Prostate gland (tissue), 2 donors: ENCODE measurements around the gene APBA1. TPM values are rescaled to one million over a fixed set of nuclear protein-coding genes. Genes with fewer than 3 reads are reported as not detected.

Source experiments
- DNase-seq: peaks from one replicate; pipeline ENCODE4 v3.0.0-alpha.2; 2019; ENCODE audit warnings: low spot score
- H3K27ac ChIP-seq, 2 donors: fragments of 200-600 bp; sonication (generic); 2 replicates each; pipeline ENCODE4 v1.5.1; 2017 to 2019
- H3K27me3 ChIP-seq: fragments of 200-600 bp; sonication (generic); replicated peaks from 2 replicates; pipeline ENCODE4 v1.5.1; 2019; ENCODE audit not compliant: insufficient read depth
- H3K36me3 ChIP-seq, 2 donors: fragments of 200-600 bp; sonication (generic); 1 replicate in 1 of 2; 2 replicates in 1 of 2; pipeline versions ENCODE4 v1.5.1 to v1.8.1; 2017 to 2019
- H3K4me1 ChIP-seq: fragments of 200-600 bp; sonication (generic); replicated peaks from 2 replicates; pipeline ENCODE4 v1.5.1; 2019
- H3K4me3 ChIP-seq, 2 donors: fragments of 200-600 bp; sonication (generic); 2 replicates each; pipeline ENCODE4 v1.5.1; 2017 to 2019
- H3K9me3 ChIP-seq: fragments of 200-600 bp; sonication (generic); 2 replicates; pipeline ENCODE4 v1.5.1; 2017
- POLR2A ChIP-seq: fragments of 450-650 bp; IDR thresholded peaks from one replicate; pipeline ENCODE4 v1.6.1; 2016; ENCODE audit warnings: antibody characterized with exemption, mild to moderate bottlenecking
- POLR2AphosphoS5 ChIP-seq: sonication (generic); formaldehyde crosslinking; IDR thresholded peaks from one replicate; pipeline ENCODE4 v1.6.1; 2017; ENCODE audit warnings: antibody characterized with exemption
- WGBS: methylation state at CpG from one replicate; pipeline ENCODE4 v1.1.5; 2018; 5-methylcytosine and 5-hydroxymethylcytosine counted together
- intact Hi-C: fragments of 100-400 bp; cut with DNase I; formaldehyde crosslinking; loops from one replicate; pipeline ENCODE4 v1.14.2; 2022
- total RNA-seq, 2 donors: library from RNA; depleted of rRNA; stranded (reverse); fragments of >200 nt; gene quantifications; one replicate each; pipeline ENCODE4 v1.1.0, GENCODE V29; 2016
- TF ChIP-seq, protein P1 (sequence below), 4 experiments: fragments of 200-600 bp in 2 of 4; fragments of 450-650 bp in 2 of 4; sonication (generic) in 2 of 4; IDR thresholded peaks; 1 replicate in 3 of 4; 2 replicates in 1 of 4; pipeline ENCODE4 v1.5.1; 2016 to 2019; ENCODE audit warnings: antibody characterized with exemption in 4 of 4, mild to moderate bottlenecking in 2 of 4, moderate library complexity in 2 of 4

APBA1 gene
- total RNA-seq, 2 donors from 2014 or later = 2.2 to 7.5 TPM

DNA sequence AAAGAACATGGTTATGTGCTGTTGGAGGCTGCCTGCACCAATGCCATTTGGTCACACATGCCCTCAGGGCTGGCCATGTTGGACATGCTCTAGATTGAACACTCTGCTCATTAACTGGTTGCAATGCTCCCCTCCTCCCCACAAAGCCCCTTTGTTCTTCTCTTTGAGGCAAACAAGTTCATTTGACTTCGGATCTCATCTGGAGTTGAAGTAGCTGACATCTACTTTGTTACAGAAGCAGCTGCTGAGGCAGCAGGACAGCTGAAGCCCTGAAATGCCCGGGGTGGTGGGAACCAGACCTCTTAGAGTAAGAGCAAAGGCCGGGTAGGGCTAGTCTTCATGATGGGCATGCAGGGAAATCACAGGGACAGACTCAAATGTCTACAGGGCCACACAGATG lies 123.5 kb downstream of the APBA1 start:
- no peak for DNase-seq

DNA sequence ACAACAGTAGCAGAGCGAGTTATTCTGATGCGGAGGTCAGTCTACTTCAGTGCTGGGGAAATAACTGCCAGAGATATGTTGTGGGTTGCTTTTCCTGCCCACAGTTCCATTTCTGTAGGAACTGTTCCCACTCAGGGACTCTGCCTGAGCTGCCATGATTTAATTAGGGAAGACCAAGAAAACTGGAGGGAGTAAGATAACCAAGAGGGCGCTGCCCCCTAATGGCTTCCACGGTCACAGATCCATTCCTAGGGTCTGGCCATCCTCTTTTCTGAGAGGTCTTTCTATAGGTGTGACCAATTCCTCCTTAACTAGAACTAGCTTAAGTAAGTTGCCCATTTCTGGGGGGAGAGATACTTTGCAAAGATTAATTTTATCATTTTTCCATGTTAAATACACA lies 125.9 kb downstream of the APBA1 start:
- Histone ChIP-seq H3K27me3 (no peaks in the 10 kb centered on the region), H3K4me1 (no peaks in the 10 kb centered on the region), H3K27ac (no peak overlapping the region), H3K36me3 (no peaks in the 10 kb centered on the region), H3K4me3 (no peak overlapping the region), H3K9me3 (no peaks in the 10 kb centered on the region)
- intact Hi-C loops = loop anchor here (5.0 kb wide), 2 partner anchors 124 to 514 kb away; no protein-coding TSS in a partner anchor
- WGBS = 75% methylated on average over 4 of the region's 4 CpGs
- no peak for TF ChIP-seq POLR2A
- TF ChIP-seq, protein P1, sequence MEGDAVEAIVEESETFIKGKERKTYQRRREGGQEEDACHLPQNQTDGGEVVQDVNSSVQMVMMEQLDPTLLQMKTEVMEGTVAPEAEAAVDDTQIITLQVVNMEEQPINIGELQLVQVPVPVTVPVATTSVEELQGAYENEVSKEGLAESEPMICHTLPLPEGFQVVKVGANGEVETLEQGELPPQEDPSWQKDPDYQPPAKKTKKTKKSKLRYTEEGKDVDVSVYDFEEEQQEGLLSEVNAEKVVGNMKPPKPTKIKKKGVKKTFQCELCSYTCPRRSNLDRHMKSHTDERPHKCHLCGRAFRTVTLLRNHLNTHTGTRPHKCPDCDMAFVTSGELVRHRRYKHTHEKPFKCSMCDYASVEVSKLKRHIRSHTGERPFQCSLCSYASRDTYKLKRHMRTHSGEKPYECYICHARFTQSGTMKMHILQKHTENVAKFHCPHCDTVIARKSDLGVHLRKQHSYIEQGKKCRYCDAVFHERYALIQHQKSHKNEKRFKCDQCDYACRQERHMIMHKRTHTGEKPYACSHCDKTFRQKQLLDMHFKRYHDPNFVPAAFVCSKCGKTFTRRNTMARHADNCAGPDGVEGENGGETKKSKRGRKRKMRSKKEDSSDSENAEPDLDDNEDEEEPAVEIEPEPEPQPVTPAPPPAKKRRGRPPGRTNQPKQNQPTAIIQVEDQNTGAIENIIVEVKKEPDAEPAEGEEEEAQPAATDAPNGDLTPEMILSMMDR (IDR thresholded peaks at IDR 0.05) = peak in 1 of 4 experiments; percentile 16
- no peak for DNase-seq

More for the DNA sequence above, 123.5 kb downstream of the APBA1 start:
- H3K27ac ChIP-seq = no peak overlapping the region
- no peak overlapping the region for H3K4me3 ChIP-seq
- 74% methylated on average over 3 of the region's 3 CpGs for WGBS
- H3K27me3 ChIP-seq = no peaks in the 10 kb centered on the region
- no peaks in the 10 kb centered on the region for H3K9me3 ChIP-seq
- intact Hi-C loops = loop anchor here (5.0 kb wide), 2 partner anchors 126 to 516 kb away; no protein-coding TSS in a partner anchor
- H3K36me3 ChIP-seq = no peaks in the 10 kb centered on the region
- no peak for TF ChIP-seq POLR2A
- TF ChIP-seq, protein P1 (IDR thresholded peaks at IDR 0.05) = no peak
- no peak for TF ChIP-seq POLR2AphosphoS5
- H3K4me1 ChIP-seq = no peaks in the 10 kb centered on the region

DNA sequence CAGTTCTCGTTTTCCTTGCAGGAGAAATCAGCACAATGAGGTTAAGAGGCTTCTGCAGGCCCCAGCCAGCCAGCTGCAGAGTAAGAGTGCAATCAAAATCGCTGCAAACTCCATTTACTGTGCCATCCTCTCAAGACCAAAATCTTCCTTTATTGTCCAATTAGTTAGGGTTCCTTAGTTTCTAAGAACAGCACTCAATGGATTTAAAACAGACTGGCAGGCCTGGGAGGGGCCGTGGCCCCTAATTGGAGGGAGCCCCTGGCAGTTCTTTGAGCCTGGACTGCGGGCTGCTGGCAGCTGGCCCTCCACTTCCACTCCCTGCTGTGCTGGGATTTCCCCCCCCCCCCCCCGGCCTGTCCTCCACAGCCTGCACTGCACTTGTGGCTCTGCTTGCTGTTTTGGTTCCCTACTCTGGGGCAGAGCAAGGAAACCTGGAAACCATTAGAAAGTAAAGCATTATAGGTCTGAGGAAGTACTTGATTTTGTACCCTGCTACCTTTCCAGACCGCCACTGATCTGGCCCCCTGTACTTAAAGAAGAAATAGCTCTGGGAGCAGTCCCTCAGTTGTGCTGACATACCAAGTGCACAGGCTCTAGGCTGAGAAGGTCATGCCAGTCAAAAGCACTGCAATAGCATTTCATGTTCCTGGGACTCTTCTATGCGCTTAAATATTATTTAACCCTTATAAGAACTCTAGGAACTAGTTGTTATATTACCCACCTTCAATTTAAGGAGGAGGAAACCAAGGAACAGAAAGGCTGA lies 129.0 kb downstream of the APBA1 start:
- intact Hi-C loops = no loop called here
- TF ChIP-seq POLR2AphosphoS5 = no peak
- TF ChIP-seq, protein P1 (IDR thresholded peaks at IDR 0.05) = no peak
- TF ChIP-seq POLR2A = no peak
- Histone ChIP-seq H3K4me1 (no peaks in the 10 kb centered on the region), H3K9me3 (no peaks in the 10 kb centered on the region), H3K4me3 (no peak overlapping the region), H3K27ac (no peak overlapping the region), H3K36me3 (no peaks in the 10 kb centered on the region), H3K27me3 (no peaks in the 10 kb centered on the region)
- no peak for DNase-seq
- 59% methylated on average over 7 of the region's 7 CpGs for WGBS

DNA sequence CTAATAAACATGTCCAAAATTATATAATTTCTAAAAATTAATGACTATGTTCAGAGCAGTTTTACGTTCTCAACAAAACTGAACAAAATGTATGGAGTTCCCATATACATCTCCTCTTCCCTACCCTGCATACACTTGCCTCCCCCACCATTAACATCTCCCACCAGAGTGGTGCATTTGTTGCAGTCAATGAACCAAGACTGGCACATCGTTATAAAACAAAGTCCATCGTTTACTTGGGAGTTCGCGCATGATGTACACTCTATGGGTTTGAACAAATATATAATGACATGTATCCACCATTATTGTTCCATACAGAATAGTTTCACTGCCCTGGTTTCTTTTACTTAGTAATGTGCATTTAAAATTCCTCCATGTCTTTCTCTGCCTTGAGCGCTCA lies 130.1 kb downstream of the APBA1 start:
- no peak for TF ChIP-seq POLR2A
- WGBS = 91% methylated on average over 6 of the region's 6 CpGs
- H3K36me3 ChIP-seq = no peaks in the 10 kb centered on the region
- no peaks in the 10 kb centered on the region for H3K9me3 ChIP-seq
- no peaks in the 10 kb centered on the region for H3K27me3 ChIP-seq
- no peaks in the 10 kb centered on the region for H3K4me1 ChIP-seq
- intact Hi-C loops = no loop called here
- DNase-seq = no peak
- H3K27ac ChIP-seq = no peak overlapping the region
- H3K4me3 ChIP-seq = no peak overlapping the region

DNA sequence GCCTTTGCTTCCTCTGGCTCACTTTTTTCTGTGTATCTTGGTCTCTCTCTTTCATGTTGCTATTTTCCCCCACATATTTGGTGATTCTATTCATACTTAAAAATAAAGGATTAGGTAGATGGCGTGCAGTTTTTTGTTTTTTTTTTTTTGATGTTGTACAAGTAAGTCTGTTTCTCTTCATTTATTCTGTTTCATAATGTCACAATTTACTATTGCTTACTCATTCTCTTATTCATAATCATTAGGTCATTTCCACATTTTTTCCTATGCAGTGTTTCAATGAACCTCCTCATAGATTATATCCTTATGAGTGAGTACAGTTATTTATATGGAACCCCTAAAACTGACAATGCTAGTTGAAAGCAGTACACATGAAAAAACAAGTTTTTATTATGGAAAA lies 136.3 kb downstream of the APBA1 start:
- H3K36me3 ChIP-seq = no peaks in the 10 kb centered on the region
- H3K4me1 ChIP-seq = no peaks in the 10 kb centered on the region
- no peak for DNase-seq
- H3K9me3 ChIP-seq = no peaks in the 10 kb centered on the region
- H3K27me3 ChIP-seq = peaks cover 2% of the 10 kb centered on the region
- H3K27ac ChIP-seq = no peak overlapping the region
- intact Hi-C loops = no loop called here
- H3K4me3 ChIP-seq = no peak overlapping the region
- TF ChIP-seq POLR2AphosphoS5 = no peak
- no peak for TF ChIP-seq POLR2A
- TF ChIP-seq, protein P1 (IDR thresholded peaks at IDR 0.05) = no peak
- WGBS = 66% methylated on average over 1 of the region's 1 CpG
